HG02943 (cell line): ENCODE data around the gene GIMAP7.
"Not testable (repeated sequence)": the region's sequence is repeated elsewhere in the genome, so short reads cannot be mapped to it uniquely, and the experiment has no call there.

Experiments used
- ATAC-seq: cut with Tn5 transposase; IDR thresholded peaks from one replicate; pipeline ENCODE4 v1.9.1; 2021; ENCODE audit warnings: mild to moderate bottlenecking, low read depth, moderate library complexity; ENCODE audit not compliant: unreplicated experiment

Gene GIMAP7

GRCh38 chr7:150511048-150511447 lies 3.6 kb upstream of the GIMAP7 start:
- no peak for ATAC-seq

GRCh38 chr7:150513758-150514157 lies 914 bp upstream of the GIMAP7 start:
- no peak for ATAC-seq

- no peak for ATAC-seq
Observed at GRCh38 chr7:150515248-150516147, 826 bp downstream of the GIMAP7 start.

GRCh38 chr7:150516956-150517745 lies 2.5 kb downstream of the GIMAP7 start:
- ATAC-seq = no peak

GRCh38 chr7:150519310-150519709 lies 4.6 kb downstream of the GIMAP7 start:
- ATAC-seq = no peak

GRCh38 chr7:150520145-150520544 lies 5.5 kb downstream of the GIMAP7 start:
- ATAC-seq = no peak

GRCh38 chr7:150522931-150523330 lies 8.3 kb downstream of the GIMAP7 start:
- ATAC-seq = not testable (repeated sequence)

GRCh38 chr7:150524018-150524417 lies 9.3 kb downstream of the GIMAP7 start:
- ATAC-seq = no peak

GRCh38 chr7:150531704-150532103 lies 17.0 kb downstream of the GIMAP7 start:
- no peak for ATAC-seq

GRCh38 chr7:150538259-150538658 lies 23.6 kb downstream of the GIMAP7 start:
- no peak for ATAC-seq

GRCh38 chr7:150553163-150553562 lies 38.5 kb downstream of the GIMAP7 start:
- ATAC-seq = no peak

GRCh38 chr7:150556521-150557138 lies 42.0 kb downstream of the GIMAP7 start:
- no peak for ATAC-seq

- ATAC-seq = no peak
Observed at GRCh38 chr7:150560486-150560885, 45.8 kb downstream of the GIMAP7 start.

- ATAC-seq = no peak
Observed at GRCh38 chr7:150562919-150563318, 48.2 kb downstream of the GIMAP7 start.

- no peak for ATAC-seq
Observed at GRCh38 chr7:150564006-150564405, 49.3 kb downstream of the GIMAP7 start.

GRCh38 chr7:150564566-150564965 lies 49.9 kb downstream of the GIMAP7 start:
- ATAC-seq = no peak

- no peak for ATAC-seq
Observed at GRCh38 chr7:150565239-150565638, 50.6 kb downstream of the GIMAP7 start.

- ATAC-seq = no peak
Observed at GRCh38 chr7:150566123-150566522, 51.5 kb downstream of the GIMAP7 start.

- no peak for ATAC-seq
Observed at GRCh38 chr7:150566572-150566971, 51.9 kb downstream of the GIMAP7 start.

GRCh38 chr7:150567169-150567568 lies 52.5 kb downstream of the GIMAP7 start, which contains the start of gene GIMAP4:
GIMAP4 (plus strand) TSS chr7:150567390; CDS start chr7:150569902, 2,512 bp downstream.
- ATAC-seq = no peak

GRCh38 chr7:150567871-150568301 lies 53.2 kb downstream of the GIMAP7 start:
- ATAC-seq = no peak
